HEK293 (cell line): Measurements from ENCODE around the gene IFNA2.

Experiments
- GLI4 ChIP-seq: fragments of 450-650 bp; formaldehyde crosslinking; IDR thresholded peaks from 2 replicates; pipeline ENCODE4 v1.5.1; 2016; ENCODE audit warnings: missing biosample characterization, missing genetic modification characterization
- HIC1 ChIP-seq: fragments of 450-650 bp; formaldehyde crosslinking; IDR thresholded peaks from 2 replicates; pipeline ENCODE4 v1.5.1; 2016; ENCODE audit warnings: missing biosample characterization, missing genetic modification characterization
- MZF1 ChIP-seq: fragments of 450-650 bp; formaldehyde crosslinking; IDR thresholded peaks from 2 replicates; pipeline ENCODE4 v1.5.1; 2017; ENCODE audit warnings: missing biosample characterization, missing genetic modification characterization, borderline replicate concordance
- PATZ1 ChIP-seq: fragments of 450-650 bp; formaldehyde crosslinking; IDR thresholded peaks from 2 replicates; pipeline ENCODE4 v1.5.1; 2016; ENCODE audit warnings: missing biosample characterization, missing genetic modification characterization
- PRDM1 ChIP-seq: fragments of 450-650 bp; formaldehyde crosslinking; IDR thresholded peaks from 2 replicates; pipeline ENCODE4; 2016; ENCODE audit warnings: missing biosample characterization, missing genetic modification characterization
- SP7 ChIP-seq: fragments of 450-650 bp; formaldehyde crosslinking; IDR thresholded peaks from 2 replicates; pipeline ENCODE4 v1.5.1; 2016; ENCODE audit warnings: missing biosample characterization, missing genetic modification characterization
- ZBTB1 ChIP-seq: fragments of 450-650 bp; formaldehyde crosslinking; IDR thresholded peaks from 2 replicates; pipeline ENCODE4 v1.5.1; 2016; ENCODE audit warnings: missing biosample characterization, missing genetic modification characterization
- ZBTB11 ChIP-seq: fragments of 450-650 bp; formaldehyde crosslinking; conservative IDR thresholded peaks from 2 replicates; pipeline ENCODE4 v1.5.1; 2016; ENCODE audit warnings: low read depth, missing biosample characterization, missing genetic modification characterization
- ZBTB49 ChIP-seq: fragments of 450-650 bp; formaldehyde crosslinking; IDR thresholded peaks from 2 replicates; pipeline ENCODE4 v1.5.1; 2016; ENCODE audit warnings: missing biosample characterization, missing genetic modification characterization, low read depth
- ZBTB7A ChIP-seq: fragments of 450-650 bp; formaldehyde crosslinking; IDR thresholded peaks from 2 replicates; pipeline ENCODE4 v1.5.1; 2016; ENCODE audit warnings: low read depth, missing biosample characterization, missing genetic modification characterization
- ZNF140 ChIP-seq: fragments of 450-650 bp; formaldehyde crosslinking; IDR thresholded peaks from 2 replicates; pipeline ENCODE4 v1.5.1; 2016; ENCODE audit warnings: missing biosample characterization, missing genetic modification characterization
- ZNF157 ChIP-seq: fragments of 450-650 bp; formaldehyde crosslinking; IDR thresholded peaks from 2 replicates; pipeline ENCODE4 v1.5.1; 2016; ENCODE audit warnings: missing biosample characterization, missing genetic modification characterization
- ZNF169 ChIP-seq: fragments of 450-650 bp; formaldehyde crosslinking; IDR thresholded peaks from 2 replicates; pipeline ENCODE4 v1.5.1; 2016; ENCODE audit warnings: missing biosample characterization, missing genetic modification characterization
- ZNF184 ChIP-seq: fragments of 450-650 bp; IDR thresholded peaks from 2 replicates; pipeline ENCODE4 v1.5.1; 2018; ENCODE audit warnings: missing biosample characterization, mild to moderate bottlenecking, missing genetic modification characterization
- ZNF211 ChIP-seq: fragments of 450-650 bp; formaldehyde crosslinking; IDR thresholded peaks from 2 replicates; pipeline ENCODE4 v1.5.1; 2016; ENCODE audit warnings: low read depth, missing biosample characterization, missing genetic modification characterization
- ZNF292 ChIP-seq: fragments of 450-650 bp; formaldehyde crosslinking; IDR thresholded peaks from 2 replicates; pipeline ENCODE4 v1.5.1; 2016; ENCODE audit warnings: low read depth, missing biosample characterization, missing genetic modification characterization, borderline replicate concordance
- ZNF302 ChIP-seq: fragments of 450-650 bp; formaldehyde crosslinking; IDR thresholded peaks from 2 replicates; pipeline ENCODE4 v1.5.1; 2016; ENCODE audit warnings: missing biosample characterization, missing genetic modification characterization, low read depth
- ZNF426 ChIP-seq: fragments of 450-650 bp; formaldehyde crosslinking; IDR thresholded peaks from 2 replicates; pipeline ENCODE4 v1.5.1; 2017; ENCODE audit warnings: missing biosample characterization, missing genetic modification characterization, mild to moderate bottlenecking, inconsistent platforms, moderate library complexity
- ZNF501 ChIP-seq: fragments of 450-650 bp; formaldehyde crosslinking; IDR thresholded peaks from 2 replicates; pipeline ENCODE4 v1.5.1; 2016; ENCODE audit warnings: missing biosample characterization, missing genetic modification characterization
- ZNF530 ChIP-seq: fragments of 450-650 bp; formaldehyde crosslinking; IDR thresholded peaks from 2 replicates; pipeline ENCODE4 v1.5.1; 2016; ENCODE audit warnings: low read depth, missing biosample characterization, missing genetic modification characterization
- ZNF548 ChIP-seq: fragments of 450-650 bp; formaldehyde crosslinking; IDR thresholded peaks from 2 replicates; pipeline ENCODE4 v1.5.1; 2016; ENCODE audit warnings: missing biosample characterization, missing genetic modification characterization
- ZNF549 ChIP-seq: fragments of 450-650 bp; IDR thresholded peaks from 2 replicates; pipeline ENCODE4 v1.5.1; 2018; ENCODE audit warnings: missing biosample characterization, missing genetic modification characterization, mild to moderate bottlenecking, inconsistent platforms, moderate library complexity
- ZNF596 ChIP-seq: fragments of 450-650 bp; IDR thresholded peaks from 2 replicates; pipeline ENCODE4 v1.5.0; 2018; ENCODE audit warnings: missing biosample characterization, mild to moderate bottlenecking, missing genetic modification characterization, moderate library complexity
- ZNF639 ChIP-seq: fragments of 450-650 bp; formaldehyde crosslinking; IDR thresholded peaks from 2 replicates; pipeline ENCODE4 v1.5.1; 2016; ENCODE audit warnings: missing biosample characterization, missing genetic modification characterization
- ZNF654 ChIP-seq: fragments of 450-650 bp; formaldehyde crosslinking; IDR thresholded peaks from 2 replicates; pipeline ENCODE4 v1.5.1; 2016; ENCODE audit warnings: low read depth, missing biosample characterization, missing genetic modification characterization
- ZSCAN5A ChIP-seq: fragments of 450-650 bp; formaldehyde crosslinking; IDR thresholded peaks from 2 replicates; pipeline ENCODE4 v1.5.1; 2016; ENCODE audit warnings: missing biosample characterization, missing genetic modification characterization

The IFNA2 gene

GRCh38 chr9:21334701-21335632 is 50.2 kb downstream of the IFNA2 start, which contains the start of gene KLHL9 (continued):
- TF ChIP-seq ZNF639 = no peak
- no peak for TF ChIP-seq HIC1 (tag by site-specific recombination)
- TF ChIP-seq ZNF302 (tag by site-specific recombination) = no peak
- TF ChIP-seq MZF1 = no peak
- TF ChIP-seq ZNF501 (tag by site-specific recombination) = peak; percentile 80
- TF ChIP-seq ZNF140 (tag by site-specific recombination) = no peak
- TF ChIP-seq ZNF426 = no peak
- no peak for TF ChIP-seq PRDM1 (tag by site-specific recombination)
- no peak for TF ChIP-seq ZNF292 (tag by site-specific recombination)
- TF ChIP-seq ZNF654 (tag by site-specific recombination) = no peak
- TF ChIP-seq ZNF530 (tag by site-specific recombination) = no peak
- TF ChIP-seq ZNF549 (tag by site-specific recombination) = no peak
- TF ChIP-seq ZNF157 (tag by site-specific recombination) = no peak
- TF ChIP-seq ZNF184 = no peak
- TF ChIP-seq ZBTB49 (tag by site-specific recombination) = no peak
- TF ChIP-seq ZSCAN5A (tag by site-specific recombination) = no peak
- no peak for TF ChIP-seq ZNF211 (tag by site-specific recombination)
- TF ChIP-seq ZBTB1 = no peak
- no peak for TF ChIP-seq GLI4
- TF ChIP-seq PATZ1 (tag by site-specific recombination) = peak; percentile 56; the same call in 1 of the 2 replicates
- TF ChIP-seq ZNF596 (tag by site-specific recombination) = no peak
- no peak for TF ChIP-seq ZNF548 (tag by site-specific recombination)
- peak; percentile 76 for TF ChIP-seq ZBTB11
- TF ChIP-seq ZBTB7A (tag by site-specific recombination) = no peak
- TF ChIP-seq SP7 (tag by site-specific recombination) = peak; percentile 25; the same call in 1 of the 2 replicates
- TF ChIP-seq ZNF169 (tag by site-specific recombination) = no peak
